Loucy (cell line): ENCODE measurements around the gene MRAP.

Experiments used
- EZH2phosphoT487 ChIP-seq: fragments of 200-600 bp; IDR thresholded peaks from 2 replicates; pipeline ENCODE4 v1.6.1; 2018; ENCODE audit warnings: antibody characterized with exemption, mild to moderate bottlenecking, moderate library complexity, borderline replicate concordance
- TF ChIP-seq, protein P1 (sequence below): fragments of 200-600 bp; sonication (generic); conservative IDR thresholded peaks from 2 replicates; pipeline ENCODE4 v1.5.1; 2014; ENCODE audit warnings: mild to moderate bottlenecking, antibody characterized with exemption, low read length

GRCh38 chr21:32330784-32331311 is 32.2 kb downstream of the MRAP start:
- TF ChIP-seq, protein P1, sequence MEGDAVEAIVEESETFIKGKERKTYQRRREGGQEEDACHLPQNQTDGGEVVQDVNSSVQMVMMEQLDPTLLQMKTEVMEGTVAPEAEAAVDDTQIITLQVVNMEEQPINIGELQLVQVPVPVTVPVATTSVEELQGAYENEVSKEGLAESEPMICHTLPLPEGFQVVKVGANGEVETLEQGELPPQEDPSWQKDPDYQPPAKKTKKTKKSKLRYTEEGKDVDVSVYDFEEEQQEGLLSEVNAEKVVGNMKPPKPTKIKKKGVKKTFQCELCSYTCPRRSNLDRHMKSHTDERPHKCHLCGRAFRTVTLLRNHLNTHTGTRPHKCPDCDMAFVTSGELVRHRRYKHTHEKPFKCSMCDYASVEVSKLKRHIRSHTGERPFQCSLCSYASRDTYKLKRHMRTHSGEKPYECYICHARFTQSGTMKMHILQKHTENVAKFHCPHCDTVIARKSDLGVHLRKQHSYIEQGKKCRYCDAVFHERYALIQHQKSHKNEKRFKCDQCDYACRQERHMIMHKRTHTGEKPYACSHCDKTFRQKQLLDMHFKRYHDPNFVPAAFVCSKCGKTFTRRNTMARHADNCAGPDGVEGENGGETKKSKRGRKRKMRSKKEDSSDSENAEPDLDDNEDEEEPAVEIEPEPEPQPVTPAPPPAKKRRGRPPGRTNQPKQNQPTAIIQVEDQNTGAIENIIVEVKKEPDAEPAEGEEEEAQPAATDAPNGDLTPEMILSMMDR, result no peak
- TF ChIP-seq EZH2phosphoT487, result no peak
